ENCODE measurements around the gene FOXO3.

Gene FOXO3

GRCh38 chr6:108575905-108576494, 15.3 kb downstream of the FOXO3 start:
- DNase-seq (ENCODE audit: low spot score): no peak

DNA sequence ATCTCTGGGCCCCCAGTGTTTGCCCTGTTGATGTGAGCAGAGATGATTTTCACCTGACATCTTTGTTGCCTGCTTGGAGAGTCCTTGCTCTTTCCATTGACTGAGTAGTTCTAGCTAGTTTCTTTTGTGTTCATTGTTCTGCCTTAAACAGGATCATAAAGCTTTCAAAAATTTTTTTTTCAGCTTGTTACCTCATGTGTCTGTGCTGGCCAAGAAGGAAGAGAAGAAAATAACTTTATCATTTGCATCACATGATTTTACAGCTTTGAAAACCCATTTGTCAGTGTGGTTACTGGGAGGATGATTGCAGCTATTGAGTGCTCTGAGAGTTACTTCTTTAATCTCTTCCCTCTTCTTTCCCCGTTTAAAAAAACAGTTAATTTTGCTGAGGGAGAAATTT, 16.0 kb downstream of the FOXO3 start:
- DNase-seq (ENCODE audit: low spot score): no peak

GRCh38 chr6:108578166-108578565, 17.4 kb downstream of the FOXO3 start:
- DNase-seq (ENCODE audit: low spot score): no peak

DNA sequence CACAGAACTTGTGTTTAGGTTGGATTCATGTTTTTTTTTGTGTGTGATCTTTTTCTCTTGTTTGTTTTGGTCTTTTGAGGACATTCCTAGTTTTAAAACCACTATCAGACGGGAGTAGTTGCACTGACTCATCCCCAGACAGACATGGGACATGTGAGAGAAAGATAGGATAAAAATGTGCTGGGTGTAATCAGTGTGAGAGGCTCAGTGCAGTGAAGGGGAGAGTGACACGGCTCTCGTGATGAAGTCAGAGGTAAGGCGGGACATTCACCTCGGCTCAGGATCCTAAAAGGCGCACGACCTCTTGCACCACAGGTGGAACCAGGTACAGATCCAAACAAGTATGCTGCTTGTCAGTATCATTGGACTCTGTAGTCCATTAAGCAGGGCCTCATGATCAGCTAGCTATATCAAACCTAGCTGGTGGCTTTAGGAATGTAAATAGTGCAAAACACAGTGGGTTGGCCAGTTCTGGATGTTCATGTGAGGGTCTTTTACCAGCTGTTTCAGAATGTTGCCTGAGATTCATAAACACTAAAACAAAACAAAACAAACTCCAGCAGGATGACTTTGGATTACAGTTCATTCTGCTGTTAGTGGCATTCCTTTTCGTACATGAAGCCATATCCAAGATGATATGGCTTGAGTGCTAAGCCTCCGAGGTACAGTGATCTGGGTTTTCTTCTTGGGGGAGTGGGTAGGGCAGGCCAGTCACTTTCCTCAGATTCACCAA, 18.0 kb downstream of the FOXO3 start:
- DNase-seq (ENCODE audit: low spot score): peak; percentile 47

DNA sequence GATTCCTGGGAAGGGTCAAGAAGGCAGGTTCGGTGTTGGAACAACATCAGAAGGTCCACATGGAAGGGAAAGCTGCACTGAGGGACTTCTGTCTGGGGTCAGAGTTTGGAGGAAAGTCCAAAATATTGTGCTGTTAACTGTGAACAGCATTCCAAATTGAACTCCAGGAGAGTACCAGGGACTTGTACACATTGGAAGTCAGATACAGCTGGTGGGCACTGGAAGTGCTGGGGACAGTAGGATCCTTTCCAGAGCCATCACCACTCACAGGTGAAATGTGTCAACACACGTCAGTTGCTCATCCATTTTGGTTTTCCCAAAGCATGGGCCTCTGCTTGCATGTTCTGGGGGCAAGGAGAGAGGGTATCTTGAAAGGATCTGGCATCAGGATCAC, 18.6 kb downstream of the FOXO3 start:
- DNase-seq (ENCODE audit: low spot score): no peak

- no peak for DNase-seq (ENCODE audit: low spot score)
These were observed 19.9 kb downstream of the FOXO3 start for GRCh38 chr6:108580646-108581045.

DNA sequence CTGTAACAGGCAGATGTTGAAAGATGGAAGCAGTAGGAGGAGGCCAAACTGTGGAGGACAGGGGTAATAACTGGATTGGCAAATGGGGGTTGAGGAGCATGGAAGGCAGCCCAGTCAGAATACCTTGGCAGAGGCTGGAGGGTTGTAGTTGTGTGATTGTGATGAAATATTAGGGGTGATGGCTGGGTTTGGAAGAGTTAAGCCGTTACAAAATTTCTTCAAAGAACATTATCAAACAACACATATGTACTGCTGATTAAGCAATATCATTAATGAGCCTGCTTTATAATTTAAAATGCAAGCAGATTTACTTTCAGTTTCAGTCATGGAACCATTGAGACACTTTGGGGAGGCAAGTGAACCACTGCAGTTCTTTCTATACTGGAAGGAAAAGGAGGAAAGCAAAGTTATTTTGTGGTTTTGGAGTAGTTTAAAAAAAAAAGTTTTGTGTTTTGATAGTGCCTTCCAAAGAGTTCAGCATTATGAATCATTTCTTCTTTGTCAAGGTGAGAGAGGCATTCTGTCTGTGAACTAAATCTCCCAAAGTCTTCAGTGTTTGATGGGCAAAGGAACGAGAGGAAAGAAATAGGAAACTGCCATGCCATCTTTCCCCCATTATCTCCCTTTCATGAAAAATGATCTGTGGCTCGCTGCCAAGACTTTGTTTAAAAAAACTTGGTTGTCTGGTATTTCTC, 20.7 kb downstream of the FOXO3 start:
- peak; percentile 68 for DNase-seq (ENCODE audit: low spot score)

GRCh38 chr6:108581932-108582475, 21.3 kb downstream of the FOXO3 start:
- DNase-seq (ENCODE audit: low spot score): no peak

DNA sequence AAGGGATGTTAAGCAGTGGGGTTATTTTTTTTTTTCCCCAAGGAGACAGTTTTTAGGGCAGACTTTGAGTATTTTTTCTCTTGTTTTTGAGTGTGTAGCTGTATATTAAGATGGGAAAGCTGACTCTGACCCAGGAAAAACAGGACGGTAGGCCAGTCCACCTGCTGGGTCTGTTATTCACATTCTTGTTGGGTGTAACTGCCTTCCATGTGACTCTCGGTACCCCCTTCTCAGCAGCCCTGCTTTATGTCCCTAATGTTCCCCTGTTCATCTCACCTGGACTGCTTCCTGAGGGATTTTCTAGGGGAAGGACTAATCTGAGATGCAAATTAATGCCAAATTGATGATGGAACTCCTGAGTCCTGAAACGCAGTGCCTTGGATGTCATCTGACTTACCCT, 21.9 kb downstream of the FOXO3 start:
- DNase-seq (ENCODE audit: low spot score): no peak

GRCh38 chr6:108584323-108584722, 23.6 kb downstream of the FOXO3 start:
- no peak for DNase-seq (ENCODE audit: low spot score)

- no peak for DNase-seq (ENCODE audit: low spot score)
These were observed 24.6 kb downstream of the FOXO3 start for GRCh38 chr6:108585359-108585758.

DNA sequence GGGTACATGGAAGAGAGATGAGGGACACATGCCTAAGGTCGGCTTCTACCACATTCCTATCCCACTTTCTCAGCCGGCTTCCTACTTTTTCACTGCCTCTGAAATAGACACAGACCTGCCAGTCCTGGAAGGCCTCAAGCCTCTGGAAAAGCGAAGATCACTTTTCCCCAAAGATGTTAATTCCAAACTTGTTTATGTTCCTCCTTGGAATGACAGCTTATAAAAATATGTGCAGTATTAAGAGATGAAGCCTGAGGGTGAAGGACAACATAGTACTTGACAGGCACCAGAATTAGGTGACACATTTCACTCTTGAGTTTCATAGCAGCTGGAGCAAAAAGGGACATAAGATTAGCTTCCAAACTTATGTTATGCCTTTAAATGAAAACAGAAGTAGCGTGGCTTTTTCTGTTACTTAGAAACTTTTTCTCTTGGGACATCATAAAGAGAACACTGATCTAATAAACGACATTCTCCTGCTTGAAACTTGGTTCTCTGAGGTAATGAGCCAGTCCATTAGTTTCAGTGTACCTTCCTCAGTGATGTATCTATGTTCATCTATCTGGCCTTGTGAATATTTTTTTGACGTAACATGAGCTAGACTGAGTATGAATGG, 25.3 kb downstream of the FOXO3 start:
- DNase-seq (ENCODE audit: low spot score): no peak

- peak; percentile 58 for DNase-seq (ENCODE audit: low spot score)
These were observed 26.7 kb downstream of the FOXO3 start for GRCh38 chr6:108587258-108588059.

GRCh38 chr6:108588586-108588985, 27.9 kb downstream of the FOXO3 start:
- DNase-seq (ENCODE audit: low spot score): peak; percentile 57

DNA sequence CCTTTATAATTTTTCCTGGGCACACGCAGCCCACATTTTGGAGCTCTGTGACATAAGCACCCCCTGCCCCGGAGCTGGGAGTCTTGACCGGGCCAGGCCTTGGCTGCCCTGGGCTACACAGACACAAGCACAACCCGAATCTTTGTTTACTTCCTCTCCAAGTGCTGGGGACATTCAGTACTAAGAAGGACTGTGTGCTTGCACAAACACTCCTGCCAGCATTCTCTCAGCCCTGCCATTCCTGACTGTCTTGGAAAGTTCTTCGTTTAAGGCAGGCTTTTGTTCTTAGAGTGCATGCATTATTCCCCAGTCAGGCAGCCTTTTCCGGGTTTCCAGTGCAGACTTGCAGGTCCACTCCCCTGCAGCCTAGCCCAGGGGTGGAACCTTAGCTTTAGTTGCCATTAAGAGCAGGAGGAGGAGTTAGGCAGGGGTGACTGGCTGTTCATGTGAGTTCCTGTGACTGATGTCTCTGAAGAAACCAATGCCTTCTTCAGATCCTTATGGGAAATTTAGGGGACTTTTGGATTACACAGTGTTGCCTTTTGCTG, 28.6 kb downstream of the FOXO3 start:
- peak; percentile 14 for DNase-seq (ENCODE audit: low spot score)

DNA sequence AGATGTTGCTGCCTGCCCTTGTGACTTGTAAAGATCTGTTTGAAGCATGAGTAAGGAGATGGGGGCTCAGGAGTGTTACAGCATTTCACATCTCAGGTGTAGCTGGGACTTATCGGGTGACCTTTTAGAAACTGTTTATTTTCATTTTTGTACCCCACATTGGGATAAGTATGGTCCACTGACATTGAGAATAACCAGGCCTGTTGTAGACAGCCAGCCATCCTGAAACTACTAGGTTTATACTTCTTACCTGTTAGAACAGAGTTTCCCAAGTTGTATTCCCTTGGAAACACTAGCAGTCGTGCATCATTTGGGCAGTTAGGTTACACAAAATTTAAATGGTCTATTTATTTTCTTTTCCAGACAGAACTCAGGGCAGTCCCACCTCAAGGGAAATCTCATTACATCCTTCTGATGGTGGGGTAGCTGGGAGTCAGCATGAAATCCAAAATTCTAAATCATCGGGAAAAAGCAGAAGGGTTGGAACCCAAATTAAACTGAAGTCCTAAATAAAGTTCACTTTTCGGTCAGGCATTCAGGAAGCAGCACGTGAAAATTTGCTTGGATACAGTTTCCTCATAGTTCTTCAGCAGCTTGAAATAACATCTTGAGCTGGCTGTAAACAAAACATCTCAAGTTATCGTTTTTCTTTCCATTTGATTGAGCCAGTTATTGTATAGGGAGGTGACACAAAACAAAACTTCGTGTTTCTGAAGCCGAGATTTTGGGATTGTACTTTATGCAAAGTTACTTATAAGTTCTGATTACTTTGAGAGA, 30.5 kb downstream of the FOXO3 start:
- no peak for DNase-seq (ENCODE audit: low spot score)

DNA sequence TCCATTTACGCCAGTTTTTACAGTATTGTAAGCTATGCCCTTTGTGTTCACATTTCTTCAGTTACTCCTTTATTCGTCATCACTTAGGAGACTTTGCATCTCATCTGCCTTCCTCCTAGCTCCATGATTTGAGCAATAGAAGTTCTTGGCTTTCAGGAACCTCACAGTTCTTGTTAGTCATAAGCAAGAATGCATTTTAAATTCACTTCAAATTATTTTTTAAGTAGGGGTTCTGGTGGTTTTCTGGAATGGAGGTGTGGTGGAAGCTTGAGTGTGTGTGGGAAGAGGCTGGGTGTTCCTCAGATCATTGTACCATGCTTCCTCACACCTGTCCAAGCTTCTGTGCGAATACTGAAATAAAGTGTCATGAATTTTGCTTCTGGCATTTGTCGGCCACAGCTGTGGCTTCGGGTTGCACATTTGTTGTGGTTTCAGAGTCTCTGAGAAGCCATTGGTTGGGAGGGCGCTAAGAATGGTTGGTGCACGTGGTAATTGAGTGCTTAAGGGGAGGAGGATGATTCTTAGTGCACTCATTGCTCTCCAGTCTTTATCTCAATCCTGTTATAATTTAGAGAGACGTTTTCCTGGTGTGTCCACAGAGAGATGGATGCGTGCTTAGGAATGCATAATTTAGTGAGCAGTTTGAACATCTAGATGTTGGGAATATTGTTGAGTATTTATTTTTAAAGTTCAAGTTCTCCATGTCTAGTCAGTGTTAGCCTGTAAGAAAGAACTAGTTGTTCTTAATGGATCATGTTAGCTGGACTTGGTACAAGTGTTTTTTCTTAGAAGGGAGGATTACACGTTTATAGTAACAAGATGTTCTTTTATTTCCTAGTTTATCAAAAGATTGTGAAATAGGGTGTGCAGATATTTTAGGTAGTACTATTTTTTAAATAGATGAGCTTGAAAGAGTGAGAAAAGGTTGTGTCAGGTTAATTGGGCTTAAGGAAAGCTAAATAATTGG, 31.9 kb downstream of the FOXO3 start:
- DNase-seq (ENCODE audit: low spot score): peak; percentile 74

DNA sequence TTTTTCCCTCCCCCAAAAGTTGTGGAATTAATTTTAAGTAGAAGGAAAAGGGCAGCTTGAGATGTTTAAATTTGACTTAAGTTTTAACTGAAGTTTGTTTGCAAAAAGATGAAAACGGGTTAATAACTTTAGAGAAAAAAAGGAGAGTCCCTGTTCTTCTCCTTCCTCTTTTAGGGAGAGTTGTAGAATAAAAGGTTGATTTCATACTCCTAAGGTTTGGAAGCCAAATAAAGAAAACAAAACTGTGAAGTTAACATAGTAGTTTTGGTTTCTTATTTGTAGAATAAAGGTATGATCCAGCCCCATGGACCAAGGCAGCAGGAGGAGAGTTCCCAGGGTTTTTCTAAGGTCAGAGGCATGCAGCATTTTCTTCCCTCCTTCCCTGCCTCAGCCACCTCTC, 33.4 kb downstream of the FOXO3 start:
- no peak for DNase-seq (ENCODE audit: low spot score)

DNA sequence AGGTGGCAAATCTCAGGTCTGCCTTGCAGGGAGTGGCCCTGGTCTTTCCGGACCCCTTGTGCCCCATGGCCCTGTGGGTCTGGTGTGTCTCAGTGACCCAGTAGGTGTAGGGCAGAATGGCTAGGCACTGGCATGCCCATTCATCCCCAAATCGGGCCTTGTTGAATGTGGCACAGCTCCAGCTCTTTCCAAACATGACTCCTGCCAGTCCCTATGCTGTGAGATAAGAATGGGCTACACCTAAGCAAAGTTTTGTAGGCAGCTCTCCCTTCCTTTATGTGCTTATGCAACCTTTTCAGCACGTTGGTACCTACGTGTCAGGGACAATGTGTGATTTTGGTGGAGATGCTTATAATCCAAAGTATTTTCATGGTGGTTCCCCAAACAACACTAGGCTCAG, 33.9 kb downstream of the FOXO3 start:
- no peak for DNase-seq (ENCODE audit: low spot score)

DNA sequence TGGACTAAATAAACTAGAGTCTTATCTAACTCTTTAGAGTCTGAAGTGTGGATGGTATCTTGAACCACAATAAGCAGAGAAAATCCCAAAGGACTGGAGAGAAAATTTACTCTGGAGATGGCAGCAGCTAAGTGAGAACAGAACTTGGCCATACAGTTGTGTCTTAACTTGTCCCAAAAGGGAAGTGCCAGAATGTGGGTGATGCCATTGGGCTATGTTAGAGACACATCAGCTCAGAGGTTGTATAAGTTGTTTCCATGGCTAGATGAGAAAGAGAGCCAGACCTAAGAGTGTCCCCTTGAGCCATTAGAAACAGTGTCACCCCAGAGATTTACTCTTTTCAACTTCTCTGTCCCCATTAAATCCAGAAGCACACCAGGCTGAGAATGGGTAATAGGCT, 36.2 kb downstream of the FOXO3 start:
- no peak for DNase-seq (ENCODE audit: low spot score)

Data from AG08395 (cell line).